ENCODE data around the gene VPS52.

VPS52 gene

GRCh38 chr6:33208091-33208967 lies 63.3 kb downstream of the VPS52 start, which contains the start of gene RING1:
TSS of gene RING1 (plus strand) at chr6:33208500. CDS start at chr6:33208823, 323 bp downstream.
- DNase-seq = peak; percentile 21

GRCh38 chr6:33207552-33208090 lies 64.1 kb downstream of the VPS52 start:
- peak; percentile 22 for DNase-seq

- no peak for DNase-seq
Measured at GRCh38 chr6:33206864-33207551, 64.7 kb downstream of the VPS52 start.

- no peak for DNase-seq
Measured at GRCh38 chr6:33206027-33206863, 65.4 kb downstream of the VPS52 start.

- no peak for DNase-seq
Measured at GRCh38 chr6:33205191-33206026, 66.3 kb downstream of the VPS52 start.

GRCh38 chr6:33204415-33205190 lies 67.1 kb downstream of the VPS52 start, which contains the start of gene HSD17B8:
TSS of gene HSD17B8 (plus strand) at chr6:33204655. CDS start at chr6:33204669, 14 bp downstream.
- peak; percentile 72 for DNase-seq

- DNase-seq = no peak
Measured at GRCh38 chr6:33204165-33204414, 67.6 kb downstream of the VPS52 start.

GRCh38 chr6:33203443-33204164 lies 68.1 kb downstream of the VPS52 start:
- no peak for DNase-seq

GRCh38 chr6:33202799-33203198 lies 68.9 kb downstream of the VPS52 start:
- DNase-seq = no peak

- no peak for DNase-seq
Measured at GRCh38 chr6:33201935-33202334, 69.7 kb downstream of the VPS52 start.

GRCh38 chr6:33201147-33201545 lies 70.5 kb downstream of the VPS52 start:
- no peak for DNase-seq

All from KG1 (cell line).